ENCODE data around the gene TSPAN7. TPM values are rescaled to one million over a fixed set of nuclear protein-coding genes. Genes with fewer than 3 reads are reported as not detected.

TSPAN7 gene
- total and polyA plus RNA-seq, 2 donors (not counting 3 experiments of a cell fraction or from before 2014, with no cell fraction given), result 3.2 to 5.2 TPM

DNA sequence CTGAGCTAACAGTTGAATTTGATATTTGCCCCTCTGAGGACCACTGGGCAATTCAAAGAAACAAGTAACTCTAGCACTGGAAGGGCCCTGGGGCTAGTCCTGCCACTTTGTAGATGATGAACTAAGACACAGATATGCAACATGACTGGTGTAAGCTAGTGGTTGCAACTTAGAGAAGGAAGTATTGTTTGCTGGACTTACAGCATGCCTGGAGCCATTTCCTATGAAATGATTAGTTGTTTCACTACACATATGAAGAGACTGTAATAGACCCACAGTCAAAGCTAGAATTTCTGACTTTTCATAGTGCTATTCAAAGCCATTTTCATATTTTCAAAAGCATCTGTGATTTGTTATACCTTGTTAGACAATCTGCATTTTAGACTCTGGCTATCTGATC is 96.2 kb downstream of the TSPAN7 start:
- no peaks in the 10 kb centered on the region for H3K4me1 ChIP-seq (ENCODE audit: control insufficient read depth, extremely low read depth, insufficient read depth, low read length)
- H3K27ac ChIP-seq (ENCODE audit: insufficient read depth, low read depth, low read length), result no peak overlapping the region
- no peaks in the 10 kb centered on the region for H3K27me3 ChIP-seq (ENCODE audit: control insufficient read depth in 2 of 2, insufficient read depth in 2 of 2, low read length in 2 of 2)
- H2AFZ ChIP-seq (ENCODE audit: low read depth, low read length), result no peak overlapping the region
- intact Hi-C loops (cut with micrococcal nuclease) (no loop called here), dilution Hi-C loops (cut with MboI; ENCODE audit: extremely low pct_ligation_motif_present, low sequenced_read_pairs) (no loop called here)
- H3K4me3 ChIP-seq (replicated peaks in 1 of 3; ENCODE audit: insufficient read depth in 1 of 3, low read depth in 1 of 3, low read length in 3 of 3), result no peak overlapping the region
- no peaks in the 10 kb centered on the region for H3K9me3 ChIP-seq (replicated peaks; ENCODE audit: control insufficient read depth, insufficient read depth, low read length)
- TF ChIP-seq CTCF (IDR thresholded peaks at IDR 0.05; ENCODE audit: extremely low read depth in 1 of 2, insufficient read depth in 1 of 2, low read depth in 1 of 2, low read length in 2 of 2) (no peak), EZH2 (IDR thresholded peaks at IDR 0.05; ENCODE audit: borderline replicate concordance, low read depth, low read length, severe bottlenecking) (no peak), MYC (IDR thresholded peaks at IDR 0.05; ENCODE audit: low read depth, low read length) (no peak), POLR2AphosphoS5 (IDR thresholded peaks at IDR 0.05; ENCODE audit: insufficient read depth, low read depth, low read length) (no peak), POLR2A (IDR thresholded peaks at IDR 0.05; ENCODE audit: low read depth, low read length) (no peak), GATA2 (IDR thresholded peaks at IDR 0.05; ENCODE audit: insufficient read depth, insufficient read length, low read depth, low read length) (no peak), JUN (IDR thresholded peaks at IDR 0.05; ENCODE audit: borderline replicate concordance, insufficient read depth, insufficient read length, low read depth) (no peak), FOS (IDR thresholded peaks at IDR 0.05; ENCODE audit: borderline replicate concordance, insufficient read depth, low read length) (no peak)
- TF ChIP-seq, protein P1, sequence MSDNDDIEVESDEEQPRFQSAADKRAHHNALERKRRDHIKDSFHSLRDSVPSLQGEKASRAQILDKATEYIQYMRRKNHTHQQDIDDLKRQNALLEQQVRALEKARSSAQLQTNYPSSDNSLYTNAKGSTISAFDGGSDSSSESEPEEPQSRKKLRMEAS (IDR thresholded peaks at IDR 0.05; ENCODE audit: insufficient read depth, insufficient read length), result no peak
- H3K9ac ChIP-seq (replicated peaks; ENCODE audit: extremely low read depth, insufficient read depth, low read length), result no peak overlapping the region
- H4K20me1 ChIP-seq (replicated peaks; ENCODE audit: control insufficient read depth, extremely low read depth, insufficient read depth, low read length), result no peaks in the 10 kb centered on the region
- no peaks in the 10 kb centered on the region for H3K79me2 ChIP-seq (ENCODE audit: control insufficient read depth, insufficient read depth, low read length)
- H3K36me3 ChIP-seq (ENCODE audit: control insufficient read depth in 2 of 2, extremely low read depth in 1 of 2, insufficient read depth in 2 of 2, low read length in 2 of 2), result no peaks in the 10 kb centered on the region
- POLR2A ChIA-PET, result no interaction called here
- H3K4me2 ChIP-seq (ENCODE audit: insufficient read depth, low read length), result no peak overlapping the region
- no TSS peak for BruUV-seq (replicated peaks)
- DNase-seq (ENCODE audit: low read depth, low spot score) (no peak), FAIRE-seq (no peak)
- H3K9me1 ChIP-seq (replicated peaks; ENCODE audit: control insufficient read depth, extremely low read depth, insufficient read depth, low read length), result no peaks in the 10 kb centered on the region
- CTCF ChIA-PET, result interaction anchor here (2.8 kb wide), 1 partner anchor 322 kb away, joined by 12 read pairs; no protein-coding TSS in a partner anchor
